AG09319 (cell line): Measurements from ENCODE around the gene TSPAN5.

Experiments used
- DNase-seq: peaks from one replicate; pipeline ENCODE4 v3.0.0-alpha.2; 2010; ENCODE audit warnings: low read depth; ENCODE audit errors: extremely low read depth
- CTCF ChIP-seq: IDR thresholded peaks from 2 replicates; pipeline ENCODE4 v1.5.1; 2011; ENCODE audit warnings: low read depth, mild to moderate bottlenecking, inconsistent platforms, low read length, moderate library complexity

TSPAN5 gene

GRCh38 chr4:98691588-98691987 is 33.2 kb upstream of the TSPAN5 start:
- TF ChIP-seq CTCF: no peak
- no peak for DNase-seq

DNA sequence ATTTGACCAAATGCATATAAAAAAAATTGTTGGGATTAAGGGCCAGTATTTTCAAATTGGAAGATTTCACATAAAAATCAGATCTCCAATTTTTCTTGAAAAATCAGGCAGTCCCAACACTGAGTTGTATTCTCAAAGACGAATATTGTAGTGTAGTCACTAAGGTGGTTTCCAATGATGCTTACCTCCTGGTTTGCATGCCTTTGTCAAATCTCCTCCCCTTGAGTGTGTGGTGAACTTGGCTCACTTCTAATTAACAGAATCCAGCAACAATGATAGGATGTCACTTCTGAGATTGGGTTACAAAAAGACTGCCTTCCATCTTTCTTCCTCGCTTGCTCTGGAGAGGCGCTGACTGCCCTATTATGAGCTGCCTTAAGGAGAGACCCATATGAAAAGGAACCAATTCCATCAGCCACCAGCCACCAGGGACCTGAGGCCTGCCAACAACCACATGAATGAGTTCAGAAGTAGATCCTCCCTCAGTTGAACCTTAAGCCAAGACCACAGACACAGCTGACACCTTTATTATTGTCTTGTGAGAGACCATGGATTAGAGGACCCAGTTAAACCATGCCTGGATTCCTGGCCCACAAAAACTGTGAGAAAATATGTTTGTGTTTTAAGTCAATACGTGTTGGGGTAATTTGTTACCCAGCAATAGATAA is 31.2 kb upstream of the TSPAN5 start:
- no peak for TF ChIP-seq CTCF

GRCh38 chr4:98688411-98689290 is 30.2 kb upstream of the TSPAN5 start:
- DNase-seq: no peak
- TF ChIP-seq CTCF: no peak

More for the DNA sequence above, 31.2 kb upstream of the TSPAN5 start:
- DNase-seq: no peak

- TF ChIP-seq CTCF: no peak
- no peak for DNase-seq
These were observed 29.5 kb upstream of the TSPAN5 start for GRCh38 chr4:98687876-98688275.

GRCh38 chr4:98686847-98687246 is 28.4 kb upstream of the TSPAN5 start:
- DNase-seq: no peak
- TF ChIP-seq CTCF: no peak

GRCh38 chr4:98686043-98686707 is 27.8 kb upstream of the TSPAN5 start:
- DNase-seq: no peak
- TF ChIP-seq CTCF: no peak
